Measurements from ENCODE around the gene NLRX1. TPM values are rescaled to one million over a fixed set of nuclear protein-coding genes. Genes with fewer than 3 reads are reported as not detected.
A peak's percentile ranks its signal among the peaks of the same experiment; 100 is the strongest.

The NLRX1 gene
- total RNA-seq, 1 experiment from 2014 or later, result 25.2 TPM

GRCh38 chr11:119206511-119207414 lies 38.2 kb downstream of the NLRX1 start:
- Histone ChIP-seq H3K4me1 (ENCODE audit: control insufficient read depth, insufficient read depth, low read length) (peaks cover 32% of the 10 kb centered on the region), H3K4me3 (ENCODE audit: low read depth in 2 of 2, low read length in 2 of 2) (peak overlapping the region; percentile 80 to 96), H3K9me3 (ENCODE audit: control insufficient read depth, insufficient read depth, low read depth, low read length) (no peaks in the 10 kb centered on the region), H3K27me3 (ENCODE audit: control insufficient read depth, insufficient read depth, low read length) (no peaks in the 10 kb centered on the region), H3K36me3 (ENCODE audit: control insufficient read depth, insufficient read depth, low read length) (no peaks in the 10 kb centered on the region), H3K27ac (ENCODE audit: low read length) (peak overlapping the region; percentile 89)
- in situ Hi-C loops (cut with HindIII; ENCODE audit: low pct_unique_long_range_greater_than_20kb, low sequenced_read_pairs), result no loop called here
- BruUV-seq (replicated peaks), result TSS peak; percentile 93
- ChIA-PET CTCF (interaction anchor here (0.5 to 3.0 kb wide), 14 partner anchors 14 to 1463 kb away, joined by 3 to 15 read pairs (median 6); partner anchors contain the start of gene CENATAC), POLR2A (interaction anchor here (0.5 to 0.7 kb wide), 3 partner anchors 21 to 542 kb away, joined by 5 to 13 read pairs (median 5); no protein-coding TSS in a partner anchor)
- DNase-seq (ENCODE audit: low read depth, low spot score), result no peak
- intact Hi-C loops (cut with micrococcal nuclease; ENCODE audit: unreplicated experiment), result no loop called here
- ATAC-seq, result peak; percentile 36
- TF ChIP-seq CTCF (IDR thresholded peaks at IDR 0.05) (no peak), REST (IDR thresholded peaks at IDR 0.05; ENCODE audit: insufficient read depth in 1 of 2, low read depth in 2 of 2, low read length in 1 of 2) (no peak), SIN3A (IDR thresholded peaks at IDR 0.05; ENCODE audit: borderline replicate concordance, insufficient read depth, low read depth, low read length) (no peak), TCF7L2 (IDR thresholded peaks at IDR 0.05; ENCODE audit: low read depth, low read length) (no peak), POLR2AphosphoS5 (IDR thresholded peaks at IDR 0.05; ENCODE audit: low read depth, low read length) (no peak)

- Histone ChIP-seq H3K4me3 (ENCODE audit: low read depth in 2 of 2, low read length in 2 of 2) (peak overlapping the region; percentile 80 to 96), H3K36me3 (ENCODE audit: control insufficient read depth, insufficient read depth, low read length) (no peaks in the 10 kb centered on the region), H3K27me3 (ENCODE audit: control insufficient read depth, insufficient read depth, low read length) (no peaks in the 10 kb centered on the region), H3K27ac (ENCODE audit: low read length) (peak overlapping the region; percentile 89), H3K4me1 (ENCODE audit: control insufficient read depth, insufficient read depth, low read length) (peaks cover 32% of the 10 kb centered on the region), H3K9me3 (ENCODE audit: control insufficient read depth, insufficient read depth, low read depth, low read length) (no peaks in the 10 kb centered on the region)
- ChIA-PET CTCF (no interaction called here), POLR2A (no interaction called here)
- in situ Hi-C loops (cut with HindIII; ENCODE audit: low pct_unique_long_range_greater_than_20kb, low sequenced_read_pairs) (no loop called here), intact Hi-C loops (cut with micrococcal nuclease; ENCODE audit: unreplicated experiment) (no loop called here)
- no peak for TF ChIP-seq REST (IDR thresholded peaks at IDR 0.05; ENCODE audit: insufficient read depth in 1 of 2, low read depth in 2 of 2, low read length in 1 of 2)
- TF ChIP-seq TCF7L2 (IDR thresholded peaks at IDR 0.05; ENCODE audit: low read depth, low read length), result no peak
- TF ChIP-seq CTCF (IDR thresholded peaks at IDR 0.05), result no peak
- TF ChIP-seq POLR2AphosphoS5 (IDR thresholded peaks at IDR 0.05; ENCODE audit: low read depth, low read length), result no peak
- no peak for TF ChIP-seq SIN3A (IDR thresholded peaks at IDR 0.05; ENCODE audit: borderline replicate concordance, insufficient read depth, low read depth, low read length)
- ATAC-seq, result no peak
- no TSS peak for BruUV-seq (replicated peaks)
- no peak for DNase-seq (ENCODE audit: low read depth, low spot score)
Measured at GRCh38 chr11:119207415-119207960, 39.0 kb downstream of the NLRX1 start.

Measured in Panc1 (cell line).